HEK293T (cell line): ENCODE measurements around the gene CYTH3.

Source experiments
- ARNT ChIP-seq: fragments of 450-650 bp; IDR thresholded peaks from 2 replicates; pipeline ENCODE4 v1.6.1; 2017; ENCODE audit warnings: mild to moderate bottlenecking
- BHLHE40 ChIP-seq: fragments of 450-650 bp; IDR thresholded peaks from 2 replicates; pipeline ENCODE4 v1.6.1; 2016; ENCODE audit warnings: mild to moderate bottlenecking, moderate library complexity, borderline replicate concordance
- CTBP1 ChIP-seq: fragments of 450-650 bp; IDR thresholded peaks from 2 replicates; pipeline ENCODE4 v1.6.1; 2016; ENCODE audit warnings: borderline replicate concordance
- ELF4 ChIP-seq: fragments of 450-650 bp; IDR thresholded peaks from 2 replicates; pipeline ENCODE4 v1.6.1; 2017; ENCODE audit warnings: antibody characterized with exemption
- FOXA1 ChIP-seq: fragments of 450-650 bp; IDR thresholded peaks from 2 replicates; pipeline ENCODE4 v1.6.1; 2016; ENCODE audit warnings: mild to moderate bottlenecking
- FOXK2 ChIP-seq: fragments of 450-650 bp; IDR thresholded peaks from 2 replicates; pipeline ENCODE4 v1.6.1; 2016; ENCODE audit warnings: mild to moderate bottlenecking
- FOXM1 ChIP-seq: fragments of 450-650 bp; IDR thresholded peaks from 2 replicates; pipeline ENCODE4 v1.6.1; 2017; ENCODE audit warnings: mild to moderate bottlenecking, borderline replicate concordance
- NFRKB ChIP-seq: fragments of 450-650 bp; IDR thresholded peaks from 2 replicates; pipeline ENCODE4 v1.6.1; 2016; ENCODE audit warnings: mild to moderate bottlenecking, moderate library complexity
- SP1 ChIP-seq: fragments of 450-650 bp; IDR thresholded peaks from 2 replicates; pipeline ENCODE4 v1.6.1; 2017
- SUZ12 ChIP-seq: fragments of 450-650 bp; IDR thresholded peaks from 2 replicates; pipeline ENCODE4 v1.6.1; 2016; ENCODE audit warnings: mild to moderate bottlenecking
- TARDBP ChIP-seq: fragments of 450-650 bp; IDR thresholded peaks from 2 replicates; pipeline ENCODE4 v1.6.1; 2016
- ZNF384 ChIP-seq: fragments of 450-650 bp; IDR thresholded peaks from 2 replicates; pipeline ENCODE4 v1.6.1; 2016
- TF ChIP-seq, protein P1 (sequence below): fragments of 450-650 bp; IDR thresholded peaks from 2 replicates; pipeline ENCODE4 v1.6.1; 2016

DNA sequence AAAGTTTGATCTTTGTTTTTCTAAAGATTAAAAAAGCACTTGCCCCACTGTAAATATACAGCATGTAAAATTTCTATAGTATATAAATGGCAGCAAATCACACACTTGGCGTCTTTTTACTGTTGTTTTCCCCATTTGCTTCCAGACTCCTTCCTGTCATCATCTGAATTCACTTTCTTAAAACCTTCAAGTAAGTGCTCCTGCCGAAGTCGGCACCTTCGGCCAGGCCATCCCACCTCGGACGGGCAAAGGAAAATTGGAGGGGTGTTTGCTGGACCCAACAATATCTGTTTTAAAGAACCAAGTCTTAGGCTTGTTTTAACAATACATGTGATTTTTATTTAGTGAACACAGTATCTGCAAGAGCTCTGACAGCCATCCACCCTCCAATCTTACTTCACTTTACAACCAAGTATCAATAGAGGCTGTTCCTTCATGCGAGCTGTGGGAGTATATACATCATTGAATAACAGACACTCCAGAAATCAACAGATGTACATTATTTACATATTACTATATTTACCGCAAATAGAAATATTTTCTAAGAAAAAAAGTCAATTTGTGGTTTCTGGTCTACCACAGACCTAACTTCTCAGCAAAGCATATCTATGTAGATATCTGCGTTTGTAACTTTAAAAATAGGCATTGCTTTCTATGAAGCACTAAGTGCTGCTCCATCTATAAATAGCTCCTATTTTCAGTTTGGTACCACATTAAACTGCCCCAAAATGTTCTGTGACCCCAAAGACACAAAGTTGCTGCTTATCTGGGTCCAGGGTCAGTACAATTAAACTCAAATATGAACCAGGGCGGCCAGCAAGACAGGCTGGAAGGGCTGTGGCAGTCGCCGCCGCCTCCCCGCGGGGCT lies 110.7 kb downstream of the CYTH3 start:
- TF ChIP-seq NFRKB (no peak), SP1 (no peak), FOXA1 (no peak), SUZ12 (no peak), FOXM1 (no peak), ARNT (no peak), ELF4 (no peak), BHLHE40 (no peak), TARDBP (no peak), ZNF384 (no peak), CTBP1 (no peak), FOXK2 (no peak)
- TF ChIP-seq, protein P1, sequence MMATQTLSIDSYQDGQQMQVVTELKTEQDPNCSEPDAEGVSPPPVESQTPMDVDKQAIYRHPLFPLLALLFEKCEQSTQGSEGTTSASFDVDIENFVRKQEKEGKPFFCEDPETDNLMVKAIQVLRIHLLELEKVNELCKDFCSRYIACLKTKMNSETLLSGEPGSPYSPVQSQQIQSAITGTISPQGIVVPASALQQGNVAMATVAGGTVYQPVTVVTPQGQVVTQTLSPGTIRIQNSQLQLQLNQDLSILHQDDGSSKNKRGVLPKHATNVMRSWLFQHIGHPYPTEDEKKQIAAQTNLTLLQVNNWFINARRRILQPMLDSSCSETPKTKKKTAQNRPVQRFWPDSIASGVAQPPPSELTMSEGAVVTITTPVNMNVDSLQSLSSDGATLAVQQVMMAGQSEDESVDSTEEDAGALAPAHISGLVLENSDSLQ, result no peak
